OCI-LY1 (cell line): Measurements from ENCODE around the gene AGAP2.

Source experiments
- H2AFZ ChIP-seq: fragments of 200-600 bp; sonication (generic), shearing (Covaris generic); 2 replicates; pipeline ENCODE4 v1.6.0; 2014; ENCODE audit warnings: antibody characterized with exemption, mild to moderate bottlenecking, low read length
- H3F3A ChIP-seq: fragments of 200-600 bp; sonication (generic), shearing (Covaris generic); 2 replicates; pipeline ENCODE4 v1.6.0; 2014; ENCODE audit warnings: mild to moderate bottlenecking, antibody characterized with exemption, low read length, moderate library complexity; ENCODE audit not compliant: insufficient read depth
- H3K27ac ChIP-seq: fragments of 200-600 bp; sonication (generic); 2 replicates; pipeline ENCODE4 v1.5.1; 2014; ENCODE audit warnings: low read length, mixed run types, mild to moderate bottlenecking, low read depth; ENCODE audit not compliant: poor library complexity, severe bottlenecking
- H3K27me3 ChIP-seq: fragments of 200-600 bp; sonication (generic); 2 replicates; pipeline ENCODE4 v1.6.0; 2014; ENCODE audit warnings: antibody characterized with exemption, mild to moderate bottlenecking, low read length, moderate library complexity; ENCODE audit not compliant: insufficient read depth
- H3K36me3 ChIP-seq: fragments of 200-600 bp; sonication (generic); 2 replicates; pipeline ENCODE4 v1.6.1; 2014; ENCODE audit warnings: mild to moderate bottlenecking, antibody characterized with exemption, low read length, moderate library complexity, mixed read lengths; ENCODE audit not compliant: insufficient read depth
- H3K4me1 ChIP-seq: fragments of 200-600 bp; sonication (generic); 2 replicates; pipeline ENCODE4 v1.5.1; 2014; ENCODE audit warnings: mild to moderate bottlenecking, low read length, moderate library complexity; ENCODE audit not compliant: insufficient read depth, severe bottlenecking
- H3K4me2 ChIP-seq: fragments of 200-600 bp; sonication (generic), shearing (Covaris generic); 2 replicates; pipeline ENCODE4 v1.6.1; 2014; ENCODE audit warnings: low read length
- H3K4me3 ChIP-seq: fragments of 200-600 bp; sonication (generic); 2 replicates; pipeline ENCODE4 v1.5.1; 2014; ENCODE audit warnings: low read length, low read depth, mild to moderate bottlenecking, mixed read lengths; ENCODE audit not compliant: poor library complexity, severe bottlenecking
- H3K79me2 ChIP-seq: fragments of 200-600 bp; shearing (Covaris generic); 2 replicates; pipeline ENCODE4 v1.6.1; 2016; ENCODE audit warnings: mixed run types, low read length, mixed read lengths; ENCODE audit not compliant: insufficient read depth
- H3K9ac ChIP-seq: fragments of 200-600 bp; sonication (generic), shearing (Covaris generic); 2 replicates; pipeline ENCODE4 v1.6.1; 2014; ENCODE audit warnings: mild to moderate bottlenecking, low read length, mixed read lengths
- H3K9me2 ChIP-seq: fragments of 200-600 bp; sonication (generic), shearing (Covaris generic); 2 replicates; pipeline ENCODE4 v1.6.1; 2014; ENCODE audit warnings: low read depth, mild to moderate bottlenecking, low read length, mixed read lengths
- H3K9me3 ChIP-seq: fragments of 200-600 bp; shearing (Covaris generic); 2 replicates; pipeline ENCODE4 v1.6.1; 2014; ENCODE audit warnings: low read length, mixed read lengths
- H4K20me1 ChIP-seq: fragments of 200-600 bp; sonication (generic), shearing (Covaris generic); 2 replicates; pipeline ENCODE4 v1.6.0; 2016; ENCODE audit warnings: mild to moderate bottlenecking, low read length; ENCODE audit not compliant: insufficient read depth
- CTCF ChIP-seq: fragments of 200-600 bp; sonication (generic), shearing (Covaris generic); IDR thresholded peaks from 2 replicates; pipeline ENCODE4 v1.5.1; 2017; ENCODE audit warnings: mild to moderate bottlenecking, antibody characterized with exemption, low read length, moderate library complexity, mixed read lengths
- EZH2 ChIP-seq: fragments of 200-600 bp; sonication (generic), shearing (Covaris generic); IDR thresholded peaks from 2 replicates; pipeline ENCODE4 v1.8.0; 2017; ENCODE audit warnings: borderline replicate concordance, mixed run types, mild to moderate bottlenecking, antibody characterized with exemption, low read length, moderate library complexity, mixed read lengths

AGAP2 gene

GRCh38 chr12:57762463-57762862 lies 23.9 kb upstream of the AGAP2 start:
- H3K4me1 ChIP-seq, result peaks cover 20% of the 10 kb centered on the region
- no peaks in the 10 kb centered on the region for H3F3A ChIP-seq
- H3K27ac ChIP-seq, result no peak overlapping the region
- H3K9ac ChIP-seq, result no peak overlapping the region
- H2AFZ ChIP-seq, result no peak overlapping the region
- no peak for TF ChIP-seq CTCF
- no peak for TF ChIP-seq EZH2
- peaks cover 24% of the 10 kb centered on the region for H3K27me3 ChIP-seq
- H3K36me3 ChIP-seq, result peaks cover 27% of the 10 kb centered on the region
- no peaks in the 10 kb centered on the region for H3K9me3 ChIP-seq
- no peak overlapping the region for H3K4me3 ChIP-seq
- H3K9me2 ChIP-seq, result no peaks in the 10 kb centered on the region
- H3K79me2 ChIP-seq, result no peaks in the 10 kb centered on the region
- no peaks in the 10 kb centered on the region for H4K20me1 ChIP-seq
- H3K4me2 ChIP-seq, result no peak overlapping the region

GRCh38 chr12:57761391-57761998 lies 23.0 kb upstream of the AGAP2 start:
- Histone ChIP-seq H3K9me3 (no peaks in the 10 kb centered on the region), H3K9ac (no peak overlapping the region), H3K4me1 (peaks cover 26% of the 10 kb centered on the region), H2AFZ (no peak overlapping the region), H3K27ac (no peak overlapping the region), H4K20me1 (no peaks in the 10 kb centered on the region), H3K9me2 (no peaks in the 10 kb centered on the region), H3K27me3 (peaks cover 24% of the 10 kb centered on the region), H3K79me2 (no peaks in the 10 kb centered on the region), H3F3A (no peaks in the 10 kb centered on the region), H3K4me2 (no peak overlapping the region), H3K4me3 (no peak overlapping the region), H3K36me3 (peaks cover 30% of the 10 kb centered on the region; the same call in 1 of the 2 replicates)
- TF ChIP-seq EZH2, result no peak
- no peak for TF ChIP-seq CTCF

GRCh38 chr12:57760347-57760982 lies 21.9 kb upstream of the AGAP2 start:
- no peak for TF ChIP-seq EZH2
- TF ChIP-seq CTCF, result no peak
- H3K4me3 ChIP-seq, result no peak overlapping the region
- H3K27ac ChIP-seq, result no peak overlapping the region
- peaks cover 30% of the 10 kb centered on the region; the same call in 1 of the 2 replicates for H3K36me3 ChIP-seq
- no peaks in the 10 kb centered on the region for H3K79me2 ChIP-seq
- H3K4me2 ChIP-seq, result no peak overlapping the region
- no peak overlapping the region for H3K9ac ChIP-seq
- no peak overlapping the region for H2AFZ ChIP-seq
- H3K27me3 ChIP-seq, result peaks cover 17% of the 10 kb centered on the region; the same call in 1 of the 2 replicates
- no peaks in the 10 kb centered on the region for H3K9me3 ChIP-seq
- no peaks in the 10 kb centered on the region for H3K9me2 ChIP-seq
- H3K4me1 ChIP-seq, result peaks cover 24% of the 10 kb centered on the region
- no peaks in the 10 kb centered on the region for H4K20me1 ChIP-seq
- H3F3A ChIP-seq, result no peaks in the 10 kb centered on the region
